ENCODE measurements around the gene NDUFS1. TPM values are rescaled to one million over a fixed set of nuclear protein-coding genes. Genes with fewer than 3 reads are reported as not detected.
"Not testable (repeated sequence)": the region's sequence is repeated elsewhere in the genome, so short reads cannot be mapped to it uniquely, and the experiment has no call there.

NDUFS1 gene
- total RNA-seq, 1 experiment from 2014 or later, result 106 TPM

- in situ Hi-C loops (cut with HindIII; ENCODE audit: low pct_unique_long_range_greater_than_20kb, low sequenced_read_pairs); H3K27ac ChIP-seq (ENCODE audit: low read length); POLR2A ChIA-PET; BruUV-seq (replicated peaks); H3K4me3 ChIP-seq (ENCODE audit: low read depth in 2 of 2, low read length in 2 of 2); ATAC-seq; H3K9me3 ChIP-seq (ENCODE audit: control insufficient read depth, insufficient read depth, low read depth, low read length); DNase-seq (ENCODE audit: low read depth, low spot score); H3K27me3 ChIP-seq (ENCODE audit: control insufficient read depth, insufficient read depth, low read length); CTCF ChIA-PET: not testable (repeated sequence)
- Histone ChIP-seq H3K36me3 (ENCODE audit: control insufficient read depth, insufficient read depth, low read length) (peaks cover 35% of the 10 kb centered on the region), H3K4me1 (ENCODE audit: control insufficient read depth, insufficient read depth, low read length) (peaks cover 19% of the 10 kb centered on the region)
- intact Hi-C loops (cut with micrococcal nuclease; ENCODE audit: unreplicated experiment), result loop anchor here (5.0 kb wide), 1 partner anchor 100 kb away; no protein-coding TSS in a partner anchor
Observed at GRCh38 chr2:206162401-206162800, 3.2 kb upstream of the NDUFS1 start.

DNA sequence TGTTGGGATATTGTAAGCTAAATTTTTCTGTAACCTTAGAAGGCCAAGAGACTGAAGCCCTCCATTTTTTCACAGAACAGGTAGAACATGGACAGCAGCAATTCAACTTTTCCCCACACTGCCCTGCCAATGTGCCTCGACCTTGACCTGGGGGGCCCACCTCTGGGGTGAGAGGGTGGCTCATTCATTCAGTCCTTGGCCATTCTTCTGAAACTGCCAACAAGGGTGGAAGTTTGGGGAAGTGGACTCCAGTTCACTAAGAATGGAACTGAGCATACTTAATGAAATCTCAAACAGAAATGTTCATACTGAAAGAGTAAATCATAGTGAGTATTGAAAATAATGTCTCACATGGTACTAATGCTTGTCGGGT is 1.5 kb upstream of the NDUFS1 start:
- peaks cover 35% of the 10 kb centered on the region for H3K36me3 ChIP-seq (ENCODE audit: control insufficient read depth, insufficient read depth, low read length)
- H3K4me1 ChIP-seq (ENCODE audit: control insufficient read depth, insufficient read depth, low read length), result peaks cover 22% of the 10 kb centered on the region
- TF ChIP-seq TCF7L2 (IDR thresholded peaks at IDR 0.05; ENCODE audit: low read depth, low read length), result no peak
- TF ChIP-seq CTCF (IDR thresholded peaks at IDR 0.05), result no peak
- no peak for TF ChIP-seq SIN3A (IDR thresholded peaks at IDR 0.05; ENCODE audit: borderline replicate concordance, insufficient read depth, low read depth, low read length)
- TF ChIP-seq, protein P1, sequence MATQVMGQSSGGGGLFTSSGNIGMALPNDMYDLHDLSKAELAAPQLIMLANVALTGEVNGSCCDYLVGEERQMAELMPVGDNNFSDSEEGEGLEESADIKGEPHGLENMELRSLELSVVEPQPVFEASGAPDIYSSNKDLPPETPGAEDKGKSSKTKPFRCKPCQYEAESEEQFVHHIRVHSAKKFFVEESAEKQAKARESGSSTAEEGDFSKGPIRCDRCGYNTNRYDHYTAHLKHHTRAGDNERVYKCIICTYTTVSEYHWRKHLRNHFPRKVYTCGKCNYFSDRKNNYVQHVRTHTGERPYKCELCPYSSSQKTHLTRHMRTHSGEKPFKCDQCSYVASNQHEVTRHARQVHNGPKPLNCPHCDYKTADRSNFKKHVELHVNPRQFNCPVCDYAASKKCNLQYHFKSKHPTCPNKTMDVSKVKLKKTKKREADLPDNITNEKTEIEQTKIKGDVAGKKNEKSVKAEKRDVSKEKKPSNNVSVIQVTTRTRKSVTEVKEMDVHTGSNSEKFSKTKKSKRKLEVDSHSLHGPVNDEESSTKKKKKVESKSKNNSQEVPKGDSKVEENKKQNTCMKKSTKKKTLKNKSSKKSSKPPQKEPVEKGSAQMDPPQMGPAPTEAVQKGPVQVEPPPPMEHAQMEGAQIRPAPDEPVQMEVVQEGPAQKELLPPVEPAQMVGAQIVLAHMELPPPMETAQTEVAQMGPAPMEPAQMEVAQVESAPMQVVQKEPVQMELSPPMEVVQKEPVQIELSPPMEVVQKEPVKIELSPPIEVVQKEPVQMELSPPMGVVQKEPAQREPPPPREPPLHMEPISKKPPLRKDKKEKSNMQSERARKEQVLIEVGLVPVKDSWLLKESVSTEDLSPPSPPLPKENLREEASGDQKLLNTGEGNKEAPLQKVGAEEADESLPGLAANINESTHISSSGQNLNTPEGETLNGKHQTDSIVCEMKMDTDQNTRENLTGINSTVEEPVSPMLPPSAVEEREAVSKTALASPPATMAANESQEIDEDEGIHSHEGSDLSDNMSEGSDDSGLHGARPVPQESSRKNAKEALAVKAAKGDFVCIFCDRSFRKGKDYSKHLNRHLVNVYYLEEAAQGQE (IDR thresholded peaks at IDR 0.05; ENCODE audit: insufficient read depth in 1 of 2, low read depth in 2 of 2, low read length in 1 of 2), result no peak
- no peak for TF ChIP-seq POLR2AphosphoS5 (IDR thresholded peaks at IDR 0.05; ENCODE audit: low read depth, low read length)
- in situ Hi-C loops (cut with HindIII; ENCODE audit: low pct_unique_long_range_greater_than_20kb, low sequenced_read_pairs), result no loop called here
- no peaks in the 10 kb centered on the region for H3K27me3 ChIP-seq (ENCODE audit: control insufficient read depth, insufficient read depth, low read length)
- H3K9me3 ChIP-seq (ENCODE audit: control insufficient read depth, insufficient read depth, low read depth, low read length), result no peaks in the 10 kb centered on the region
- H3K4me3 ChIP-seq (ENCODE audit: low read depth in 2 of 2, low read length in 2 of 2), result peak overlapping the region; percentile 99 to 100
- no peak for DNase-seq (ENCODE audit: low read depth, low spot score)
- H3K27ac ChIP-seq (ENCODE audit: low read length), result peak overlapping the region; percentile 99
- ATAC-seq, result no peak
- BruUV-seq (replicated peaks), result no TSS peak
- POLR2A ChIA-PET, result no interaction called here
- intact Hi-C loops (cut with micrococcal nuclease; ENCODE audit: unreplicated experiment), result loop anchor here (5.0 kb wide), 1 partner anchor 102 kb away; no protein-coding TSS in a partner anchor
- CTCF ChIA-PET, result no interaction called here

GRCh38 chr2:206160125-206160806 is 1.0 kb upstream of the NDUFS1 start:
- DNase-seq (ENCODE audit: low read depth, low spot score) (no peak), ATAC-seq (peak; percentile 0; the same call in 1 of the 2 replicates)
- BruUV-seq (replicated peaks), result TSS peak; percentile 90
- Histone ChIP-seq H3K4me3 (ENCODE audit: low read depth in 2 of 2, low read length in 2 of 2) (peak overlapping the region; percentile 99 to 100), H3K27me3 (ENCODE audit: control insufficient read depth, insufficient read depth, low read length) (no peaks in the 10 kb centered on the region), H3K27ac (ENCODE audit: low read length) (peak overlapping the region; percentile 99), H3K4me1 (ENCODE audit: control insufficient read depth, insufficient read depth, low read length) (peaks cover 22% of the 10 kb centered on the region), H3K9me3 (ENCODE audit: control insufficient read depth, insufficient read depth, low read depth, low read length) (no peaks in the 10 kb centered on the region), H3K36me3 (ENCODE audit: control insufficient read depth, insufficient read depth, low read length) (peaks cover 35% of the 10 kb centered on the region)
- in situ Hi-C loops (cut with HindIII; ENCODE audit: low pct_unique_long_range_greater_than_20kb, low sequenced_read_pairs) (no loop called here), intact Hi-C loops (cut with micrococcal nuclease; ENCODE audit: unreplicated experiment) (loop anchor here (5.0 kb wide), 1 partner anchor 102 kb away; no protein-coding TSS in a partner anchor)
- ChIA-PET CTCF (no interaction called here), POLR2A (interaction anchor here (0.7 kb wide), 1 partner anchor 515 kb away, joined by 4 read pairs; no protein-coding TSS in a partner anchor)
- TF ChIP-seq CTCF (IDR thresholded peaks at IDR 0.05) (no peak), POLR2AphosphoS5 (IDR thresholded peaks at IDR 0.05; ENCODE audit: low read depth, low read length) (no peak)
- TF ChIP-seq, protein P1 (IDR thresholded peaks at IDR 0.05; ENCODE audit: insufficient read depth in 1 of 2, low read depth in 2 of 2, low read length in 1 of 2), result no peak

Data from Panc1 (cell line).